SK-N-SH (cell line): ENCODE measurements around the gene CRTC3.

Experiments
- ELF1 ChIP-seq: IDR thresholded peaks from 2 replicates; pipeline ENCODE4 v1.4.0; 2012
- TF ChIP-seq, protein P1 (sequence below): fragments of 200-600 bp; sonication (generic); IDR thresholded peaks from 2 replicates; pipeline ENCODE4 v1.6.1; 2017; ENCODE audit warnings: antibody characterized with exemption, mild to moderate bottlenecking, moderate library complexity

- no peak for TF ChIP-seq ELF1
- TF ChIP-seq, protein P1, sequence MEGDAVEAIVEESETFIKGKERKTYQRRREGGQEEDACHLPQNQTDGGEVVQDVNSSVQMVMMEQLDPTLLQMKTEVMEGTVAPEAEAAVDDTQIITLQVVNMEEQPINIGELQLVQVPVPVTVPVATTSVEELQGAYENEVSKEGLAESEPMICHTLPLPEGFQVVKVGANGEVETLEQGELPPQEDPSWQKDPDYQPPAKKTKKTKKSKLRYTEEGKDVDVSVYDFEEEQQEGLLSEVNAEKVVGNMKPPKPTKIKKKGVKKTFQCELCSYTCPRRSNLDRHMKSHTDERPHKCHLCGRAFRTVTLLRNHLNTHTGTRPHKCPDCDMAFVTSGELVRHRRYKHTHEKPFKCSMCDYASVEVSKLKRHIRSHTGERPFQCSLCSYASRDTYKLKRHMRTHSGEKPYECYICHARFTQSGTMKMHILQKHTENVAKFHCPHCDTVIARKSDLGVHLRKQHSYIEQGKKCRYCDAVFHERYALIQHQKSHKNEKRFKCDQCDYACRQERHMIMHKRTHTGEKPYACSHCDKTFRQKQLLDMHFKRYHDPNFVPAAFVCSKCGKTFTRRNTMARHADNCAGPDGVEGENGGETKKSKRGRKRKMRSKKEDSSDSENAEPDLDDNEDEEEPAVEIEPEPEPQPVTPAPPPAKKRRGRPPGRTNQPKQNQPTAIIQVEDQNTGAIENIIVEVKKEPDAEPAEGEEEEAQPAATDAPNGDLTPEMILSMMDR: no peak
Observed at GRCh38 chr15:90501898-90502297, 27.8 kb upstream of the CRTC3 start.
